C4-2B (cell line): ENCODE results near the gene TMEM135.

Experiments
- CTCF ChIP-seq: fragments of 450-650 bp; conservative IDR thresholded peaks from 2 replicates; pipeline ENCODE4 v1.5.1; 2017; ENCODE audit warnings: mild to moderate bottlenecking
- ZFX ChIP-seq: fragments of 450-650 bp; IDR thresholded peaks from 2 replicates; pipeline ENCODE4 v1.6.1; 2017

GRCh38 chr11:87139475-87139874 lies 101.7 kb downstream of the TMEM135 start:
- TF ChIP-seq CTCF, result no peak
- no peak for TF ChIP-seq ZFX
